LNCaP clone FGC (cell line): Measurements from ENCODE around the gene GTF2H1.

ENCODE experiments used
- DNase-seq: peaks from one replicate; pipeline ENCODE4 v3.0.0-alpha.2; 2011; ENCODE audit warnings: low read depth
- H3K4me3 ChIP-seq: 2 replicates; pipeline ENCODE4 v1.5.1; 2011; ENCODE audit warnings: mild to moderate bottlenecking, low read depth, low read length, control low read depth
- TF ChIP-seq, protein P1 (sequence below): IDR thresholded peaks from 2 replicates; pipeline ENCODE4 v1.5.1; 2012; ENCODE audit warnings: mild to moderate bottlenecking; ENCODE audit not compliant: control insufficient read depth, insufficient read depth; ENCODE audit errors: extremely low read depth

Gene GTF2H1

DNA sequence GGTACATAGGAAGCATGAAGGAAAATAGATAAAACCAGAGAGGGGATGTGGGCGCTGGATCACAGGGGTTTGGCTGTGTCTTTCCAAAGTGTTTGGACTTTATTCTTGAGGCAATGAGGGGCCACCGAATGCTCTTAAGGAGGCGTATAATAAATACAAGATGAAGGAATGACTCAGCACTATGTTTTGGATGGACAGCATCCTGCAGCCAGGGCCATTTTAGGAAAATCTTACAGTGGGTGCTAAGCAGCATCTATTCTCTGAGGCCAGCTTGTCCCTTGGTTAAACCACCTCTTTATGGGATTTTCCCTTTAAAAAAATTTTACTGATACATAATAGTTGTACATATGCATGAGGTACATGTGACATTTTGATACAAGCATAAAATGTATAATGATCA is 67.7 kb downstream of the GTF2H1 start:
- H3K4me3 ChIP-seq = no peak overlapping the region
- DNase-seq = no peak
- TF ChIP-seq, protein P1, sequence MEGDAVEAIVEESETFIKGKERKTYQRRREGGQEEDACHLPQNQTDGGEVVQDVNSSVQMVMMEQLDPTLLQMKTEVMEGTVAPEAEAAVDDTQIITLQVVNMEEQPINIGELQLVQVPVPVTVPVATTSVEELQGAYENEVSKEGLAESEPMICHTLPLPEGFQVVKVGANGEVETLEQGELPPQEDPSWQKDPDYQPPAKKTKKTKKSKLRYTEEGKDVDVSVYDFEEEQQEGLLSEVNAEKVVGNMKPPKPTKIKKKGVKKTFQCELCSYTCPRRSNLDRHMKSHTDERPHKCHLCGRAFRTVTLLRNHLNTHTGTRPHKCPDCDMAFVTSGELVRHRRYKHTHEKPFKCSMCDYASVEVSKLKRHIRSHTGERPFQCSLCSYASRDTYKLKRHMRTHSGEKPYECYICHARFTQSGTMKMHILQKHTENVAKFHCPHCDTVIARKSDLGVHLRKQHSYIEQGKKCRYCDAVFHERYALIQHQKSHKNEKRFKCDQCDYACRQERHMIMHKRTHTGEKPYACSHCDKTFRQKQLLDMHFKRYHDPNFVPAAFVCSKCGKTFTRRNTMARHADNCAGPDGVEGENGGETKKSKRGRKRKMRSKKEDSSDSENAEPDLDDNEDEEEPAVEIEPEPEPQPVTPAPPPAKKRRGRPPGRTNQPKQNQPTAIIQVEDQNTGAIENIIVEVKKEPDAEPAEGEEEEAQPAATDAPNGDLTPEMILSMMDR = no peak

GRCh38 chr11:18392434-18393321 is 70.3 kb downstream of the GTF2H1 start:
- DNase-seq = no peak

DNA sequence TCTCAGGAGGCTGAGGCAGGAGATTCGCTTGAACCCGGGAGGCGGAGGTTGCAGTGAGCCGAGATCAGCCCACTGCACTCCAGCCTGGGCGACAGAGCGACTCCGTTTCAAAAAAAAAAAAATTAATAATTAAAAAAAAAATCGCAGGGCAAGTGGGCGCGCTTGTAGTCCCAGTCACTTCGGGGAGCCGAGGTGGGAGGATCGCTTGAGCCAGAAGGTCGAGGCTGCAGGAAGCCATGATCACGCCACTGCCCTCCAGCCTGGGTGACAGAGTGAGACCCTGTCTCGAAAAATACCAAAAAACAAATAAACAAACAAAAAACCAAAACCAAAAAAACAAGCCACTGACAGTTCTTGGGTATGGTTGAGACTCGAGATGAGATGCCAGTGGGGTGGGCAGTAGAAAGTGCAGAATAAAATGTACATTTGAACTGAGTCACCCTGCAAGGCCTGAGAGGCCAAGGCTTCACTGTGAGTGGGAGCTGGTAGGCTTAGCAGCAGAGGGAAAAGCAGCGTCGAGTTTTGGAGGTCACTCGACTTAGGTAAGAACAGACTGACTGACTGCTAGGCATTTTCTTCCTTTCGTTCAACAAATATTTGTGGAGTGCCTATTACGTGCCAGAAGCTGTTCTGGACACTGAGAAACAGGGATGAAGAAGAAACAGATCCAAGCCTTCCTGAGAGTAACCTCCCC is 71.4 kb downstream of the GTF2H1 start:
- no peak for DNase-seq
- peak overlapping the region; percentile 82 for H3K4me3 ChIP-seq
- TF ChIP-seq, protein P1 = no peak

More at GRCh38 chr11:18392434-18393321, 70.3 kb downstream of the GTF2H1 start:
- no peak overlapping the region for H3K4me3 ChIP-seq
- TF ChIP-seq, protein P1 = no peak

- DNase-seq = peak; percentile 79
- TF ChIP-seq, protein P1 = no peak
- peak within 1 kb of the TSS; percentile 82 for H3K4me3 ChIP-seq
Measured at GRCh38 chr11:18394275-18394927, 72.0 kb downstream of the GTF2H1 start, which contains the start of gene LDHA. Gene LDHA (plus strand): TSS chr11:18394563. CDS start chr11:18396843, 2,280 bp downstream.

DNA sequence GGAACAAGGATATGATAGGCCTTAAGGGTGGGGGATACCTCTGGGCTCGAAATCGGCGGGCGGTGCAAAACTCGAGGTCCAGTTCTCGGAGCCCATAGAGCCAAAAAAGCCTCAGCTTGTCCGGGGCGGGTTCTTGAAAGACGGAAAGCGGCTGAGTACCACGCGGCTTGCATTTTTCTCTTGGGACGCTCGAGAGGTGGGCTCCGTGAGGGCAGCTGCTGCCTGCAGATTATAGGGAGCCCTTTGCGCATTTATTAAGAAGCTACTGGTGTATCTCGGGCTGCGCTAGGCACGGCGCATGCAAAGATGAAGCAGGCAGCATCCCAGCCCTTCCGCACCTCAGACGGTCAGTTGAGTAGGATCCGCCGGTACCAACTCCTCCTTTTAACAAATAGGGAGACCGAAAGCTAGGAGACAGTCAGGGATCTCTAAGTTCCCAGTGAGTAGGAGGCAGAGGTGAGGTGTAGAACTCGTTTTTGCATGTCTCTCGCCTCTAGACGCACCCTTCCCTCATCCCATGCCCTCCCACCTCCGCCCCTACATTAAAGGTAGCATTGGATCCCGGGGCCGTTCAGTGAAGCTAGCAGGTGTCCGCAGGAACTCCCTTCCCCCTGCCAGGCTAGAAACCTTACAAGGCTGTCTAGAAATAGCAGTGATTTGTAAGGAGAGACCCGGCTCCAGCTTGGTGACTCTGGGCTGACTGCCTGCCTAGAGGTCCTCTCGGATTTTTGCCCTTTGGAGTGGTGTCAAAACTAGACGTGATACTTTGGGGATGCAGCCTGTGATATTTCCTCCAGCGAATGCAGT is 72.8 kb downstream of the GTF2H1 start:
- no peak for DNase-seq
- H3K4me3 ChIP-seq = peak overlapping the region; percentile 82

More for the DNA sequence above, 72.8 kb downstream of the GTF2H1 start:
- TF ChIP-seq, protein P1 = no peak
